IMR-90 (cell line): Measurements from ENCODE around the gene FNBP1.

Experiments
- CEBPB ChIP-seq: IDR thresholded peaks from 2 replicates; pipeline ENCODE4 v1.6.1; 2012; ENCODE audit warnings: low read depth, low read length, improper control_type of control experiment
- CHD1 ChIP-seq: IDR thresholded peaks from 2 replicates; pipeline ENCODE4 v1.6.1; 2012; ENCODE audit warnings: low read depth, low read length, improper control_type of control experiment
- CTCF ChIP-seq: conservative IDR thresholded peaks from 2 replicates; pipeline ENCODE4 v1.5.1; 2012; ENCODE audit warnings: mild to moderate bottlenecking, low read depth, low read length, improper control_type of control experiment
- POLR2A ChIP-seq: IDR thresholded peaks from 2 replicates; pipeline ENCODE4 v1.6.1; 2012; ENCODE audit warnings: mild to moderate bottlenecking, low read depth, low read length
- RCOR1 ChIP-seq: IDR thresholded peaks from 2 replicates; pipeline ENCODE4 v1.6.1; 2012; ENCODE audit warnings: mild to moderate bottlenecking, low read length, improper control_type of control experiment; ENCODE audit not compliant: insufficient replicate concordance
- SMC3 ChIP-seq: fragments of 150-350 bp; IDR thresholded peaks from 2 replicates; pipeline ENCODE4 v1.6.1; 2016; ENCODE audit warnings: low read depth, mild to moderate bottlenecking, antibody characterized with exemption, low read length, moderate library complexity
- TF ChIP-seq, protein P1 (sequence below): fragments of 150-350 bp; IDR thresholded peaks from 2 replicates; pipeline ENCODE4 v1.6.1; 2017; ENCODE audit warnings: mild to moderate bottlenecking, antibody characterized with exemption, low read length, low read depth
- TF ChIP-seq, protein P2 (sequence below): fragments of 150-350 bp; IDR thresholded peaks from 2 replicates; pipeline ENCODE4 v1.6.1; 2016; ENCODE audit warnings: low read depth, mild to moderate bottlenecking, low read length, moderate library complexity, borderline replicate concordance

DNA sequence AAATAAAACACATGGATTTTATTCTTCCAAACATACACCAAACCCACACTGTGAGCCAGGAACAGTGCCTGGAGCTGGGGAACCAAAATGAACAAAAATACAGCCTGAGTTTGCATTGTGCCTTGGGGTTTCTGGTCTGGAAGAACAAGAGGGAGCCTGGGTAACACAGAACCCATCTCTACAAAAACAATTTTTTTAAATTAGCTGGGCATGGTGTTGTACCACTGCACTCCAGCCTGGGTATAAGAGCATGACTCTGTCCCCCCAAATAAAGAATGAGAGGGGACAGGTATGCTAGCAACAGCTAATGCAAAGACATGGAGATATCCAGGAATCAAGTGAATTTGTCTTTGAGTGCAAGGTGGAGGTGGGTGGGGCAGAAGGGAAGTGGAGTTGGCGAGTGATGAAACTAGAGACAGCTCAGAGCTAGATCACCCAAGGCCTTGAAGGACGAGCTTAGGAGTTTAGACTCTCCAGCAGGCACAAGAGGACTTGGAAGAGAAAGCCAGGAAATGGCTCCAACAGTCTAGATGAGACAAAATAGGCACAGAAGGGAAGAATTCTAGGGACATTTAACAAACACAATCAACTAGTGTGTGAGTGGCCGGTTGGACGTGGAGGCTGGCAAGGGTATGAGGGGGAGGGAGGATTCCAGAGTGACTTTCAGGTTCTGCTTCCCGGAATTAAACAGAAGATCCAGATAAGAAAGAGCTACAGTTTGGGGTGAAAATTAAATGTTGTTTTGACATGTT is 47.4 kb downstream of the FNBP1 start:
- TF ChIP-seq CTCF (no peak), POLR2A (no peak), CHD1 (no peak), SMC3 (no peak), RCOR1 (no peak), CEBPB (no peak)
- TF ChIP-seq, protein P1, sequence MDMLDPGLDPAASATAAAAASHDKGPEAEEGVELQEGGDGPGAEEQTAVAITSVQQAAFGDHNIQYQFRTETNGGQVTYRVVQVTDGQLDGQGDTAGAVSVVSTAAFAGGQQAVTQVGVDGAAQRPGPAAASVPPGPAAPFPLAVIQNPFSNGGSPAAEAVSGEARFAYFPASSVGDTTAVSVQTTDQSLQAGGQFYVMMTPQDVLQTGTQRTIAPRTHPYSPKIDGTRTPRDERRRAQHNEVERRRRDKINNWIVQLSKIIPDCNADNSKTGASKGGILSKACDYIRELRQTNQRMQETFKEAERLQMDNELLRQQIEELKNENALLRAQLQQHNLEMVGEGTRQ, result no peak
- TF ChIP-seq, protein P2, sequence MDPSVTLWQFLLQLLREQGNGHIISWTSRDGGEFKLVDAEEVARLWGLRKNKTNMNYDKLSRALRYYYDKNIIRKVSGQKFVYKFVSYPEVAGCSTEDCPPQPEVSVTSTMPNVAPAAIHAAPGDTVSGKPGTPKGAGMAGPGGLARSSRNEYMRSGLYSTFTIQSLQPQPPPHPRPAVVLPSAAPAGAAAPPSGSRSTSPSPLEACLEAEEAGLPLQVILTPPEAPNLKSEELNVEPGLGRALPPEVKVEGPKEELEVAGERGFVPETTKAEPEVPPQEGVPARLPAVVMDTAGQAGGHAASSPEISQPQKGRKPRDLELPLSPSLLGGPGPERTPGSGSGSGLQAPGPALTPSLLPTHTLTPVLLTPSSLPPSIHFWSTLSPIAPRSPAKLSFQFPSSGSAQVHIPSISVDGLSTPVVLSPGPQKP, result no peak
